ENCODE data around the gene SCEL.

The SCEL gene

DNA sequence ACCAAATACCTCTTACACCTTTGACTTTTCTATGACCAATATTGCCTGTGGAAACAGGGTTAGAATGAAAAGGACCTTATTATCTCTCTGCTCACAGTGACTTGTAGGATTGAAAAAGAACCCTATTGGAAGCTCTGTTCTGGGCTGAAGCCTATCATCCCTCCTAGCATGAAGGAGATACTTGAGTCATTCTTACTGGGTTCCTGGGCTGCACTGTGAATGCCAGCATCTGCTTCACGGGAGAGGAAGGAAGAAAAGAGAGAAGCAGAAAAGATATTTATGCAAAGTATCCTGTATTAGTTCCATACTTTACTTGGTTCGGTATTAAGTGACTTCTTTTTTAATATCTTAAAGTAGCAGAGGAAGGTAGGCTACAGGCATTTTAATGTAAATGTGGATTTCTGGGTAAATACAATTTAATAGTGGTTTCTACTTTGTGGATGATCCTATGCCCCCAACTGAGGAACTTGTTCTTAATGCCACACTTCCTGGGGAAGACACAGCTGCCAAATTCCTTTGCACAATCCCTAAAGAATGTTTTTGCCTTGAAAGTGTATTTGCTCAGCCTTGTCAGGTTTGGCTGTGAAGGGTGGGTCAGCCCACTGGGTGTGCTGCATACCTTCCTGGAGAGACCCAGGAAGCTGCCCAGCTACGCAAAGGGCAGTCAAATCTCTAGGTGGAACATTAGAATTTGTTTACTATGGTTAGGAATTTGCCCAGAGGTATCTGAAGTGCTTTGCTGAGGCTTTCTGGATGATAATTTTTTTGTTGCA is 13.7 kb upstream of the SCEL start:
- no peak for DNase-seq (ENCODE audit: low read depth in 2 of 2)

- no peak for DNase-seq (ENCODE audit: low read depth in 2 of 2)
Measured at GRCh38 chr13:77522444-77522843, 13.1 kb upstream of the SCEL start.

DNA sequence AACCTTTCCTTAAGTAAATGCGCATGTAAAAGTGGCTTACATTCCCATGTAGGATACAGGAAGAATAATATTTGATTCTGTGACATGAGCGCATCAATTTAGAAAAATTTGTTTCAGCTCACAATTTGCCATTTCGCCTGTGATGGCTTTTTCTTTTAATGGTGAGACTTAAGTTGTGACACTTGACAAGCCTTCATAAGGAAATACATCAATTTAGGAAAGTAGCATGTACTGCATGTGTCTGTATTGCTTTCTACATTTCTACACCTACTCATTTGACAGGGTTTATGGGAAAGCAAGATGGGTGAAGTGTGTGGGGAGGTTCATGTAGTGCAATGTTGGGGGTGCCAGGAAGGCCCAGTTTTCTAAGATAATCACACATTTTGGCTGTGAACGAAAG is 12.1 kb upstream of the SCEL start:
- no peak for DNase-seq (ENCODE audit: low read depth in 2 of 2)

- DNase-seq (ENCODE audit: low read depth in 2 of 2): no peak
Measured at GRCh38 chr13:77523834-77524728, 11.4 kb upstream of the SCEL start.

DNA sequence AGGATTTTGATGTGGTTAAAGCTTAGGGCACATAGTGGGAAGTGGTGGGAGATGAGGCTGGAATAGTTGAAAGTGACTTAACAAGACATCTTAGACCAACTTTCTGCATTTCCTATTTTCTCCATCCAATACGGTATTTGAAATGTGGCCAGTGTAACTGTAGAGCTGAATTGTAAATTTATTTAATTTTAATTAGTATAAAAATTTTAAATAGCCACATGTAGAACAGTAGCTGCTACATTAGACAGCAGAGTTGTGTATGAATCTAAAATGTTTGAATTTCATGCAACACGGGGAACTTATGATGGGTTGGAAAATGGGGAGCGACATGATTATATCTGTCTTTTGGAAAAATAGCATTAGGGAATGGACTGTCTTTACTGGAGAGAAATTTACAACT is 7.1 kb upstream of the SCEL start:
- DNase-seq (ENCODE audit: low read depth in 2 of 2): no peak

GRCh38 chr13:77528834-77529500 is 6.5 kb upstream of the SCEL start:
- no peak for DNase-seq (ENCODE audit: low read depth in 2 of 2)

GRCh38 chr13:77529501-77529840 is 6.0 kb upstream of the SCEL start:
- DNase-seq (ENCODE audit: low read depth in 2 of 2): no peak

GRCh38 chr13:77530875-77531274 is 4.6 kb upstream of the SCEL start:
- DNase-seq (ENCODE audit: low read depth in 2 of 2): no peak

- no peak for DNase-seq (ENCODE audit: low read depth in 2 of 2)
Measured at GRCh38 chr13:77532983-77533382, 2.5 kb upstream of the SCEL start.

DNA sequence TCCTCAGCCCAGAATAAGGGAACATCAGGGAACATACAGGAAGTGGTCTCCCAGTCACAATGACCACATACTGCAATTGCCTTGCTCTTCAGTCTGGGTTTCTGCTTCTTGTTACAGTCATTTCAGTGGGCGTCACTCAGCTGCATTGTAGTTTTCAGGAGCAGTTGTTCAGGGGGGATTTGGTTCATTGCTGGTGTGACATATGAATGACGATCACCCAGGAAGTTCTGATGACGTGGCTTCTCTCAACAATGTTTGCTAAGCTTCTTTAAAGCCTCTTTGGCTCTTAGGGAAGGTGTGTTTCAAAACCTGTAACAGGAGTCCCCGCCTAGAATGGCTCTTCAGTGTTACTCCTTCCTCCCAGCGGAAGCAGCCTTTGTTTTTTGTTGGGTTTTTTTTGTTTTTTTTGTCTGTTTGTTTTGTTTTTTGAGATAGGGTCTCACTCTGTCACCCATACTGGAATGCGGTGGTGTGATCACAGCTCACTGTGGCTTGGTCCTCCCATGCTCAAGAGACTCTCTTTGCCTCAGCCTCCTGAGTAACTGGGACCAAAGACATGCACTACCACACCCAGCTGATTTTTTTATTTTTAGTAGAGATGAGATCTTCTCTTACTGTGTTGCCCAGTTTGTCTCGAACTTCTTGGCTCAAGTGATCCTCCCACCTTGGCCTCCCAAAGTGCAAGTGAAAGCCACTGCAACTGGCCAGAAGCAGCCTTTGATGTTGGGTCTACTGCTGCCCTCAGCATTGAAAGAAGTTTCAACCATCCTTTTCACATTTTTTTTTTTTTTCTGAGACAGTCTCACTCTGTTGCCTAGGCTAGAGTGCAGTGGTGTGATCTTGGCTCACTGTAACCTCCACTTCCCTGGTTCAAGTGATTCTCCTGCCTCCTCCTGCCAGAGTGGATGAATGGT is 1.4 kb upstream of the SCEL start:
- DNase-seq (ENCODE audit: low read depth in 2 of 2): no peak

DNA sequence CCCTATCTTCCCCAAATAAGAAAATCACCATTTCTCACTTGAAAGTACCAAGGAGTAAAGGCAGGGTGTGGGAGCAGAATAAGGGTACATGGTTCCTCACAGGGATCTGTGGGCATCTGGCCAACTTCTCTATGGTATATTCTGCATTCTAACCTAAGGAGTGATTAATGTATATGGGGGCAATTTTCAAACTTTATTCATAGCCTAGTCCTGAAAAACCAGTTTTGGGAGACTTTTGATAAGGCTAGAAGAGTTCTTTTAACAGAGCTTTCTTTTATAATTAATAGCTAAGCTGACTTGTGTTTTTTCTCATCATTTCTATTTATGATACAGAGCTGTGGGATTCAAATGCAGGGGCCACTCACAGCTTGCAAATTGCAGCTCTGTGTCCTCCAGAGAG is 852 bp downstream of the SCEL start:
- no peak for DNase-seq (ENCODE audit: low read depth in 2 of 2)

- DNase-seq (ENCODE audit: low read depth in 2 of 2): no peak
Measured at GRCh38 chr13:77537289-77537919, 1.9 kb downstream of the SCEL start.

DNA sequence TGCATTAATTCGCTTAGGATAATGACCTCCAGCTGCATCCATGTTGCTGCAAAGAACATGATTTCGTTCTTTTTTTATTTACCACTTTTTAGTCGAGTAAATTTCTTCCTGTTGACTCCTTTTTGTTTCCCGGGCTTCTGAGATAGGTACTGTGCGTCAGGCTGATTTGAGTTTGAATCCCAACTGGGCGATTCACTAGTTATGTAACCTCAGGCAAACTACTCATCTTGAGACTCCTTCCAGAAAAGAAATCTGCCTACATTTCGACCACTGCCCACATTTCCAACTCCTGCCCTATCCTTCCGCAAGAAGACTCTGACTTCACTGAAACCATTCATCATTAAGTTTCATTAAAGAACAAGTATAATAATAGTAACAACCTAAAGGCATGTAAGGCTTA is 8.2 kb downstream of the SCEL start:
- DNase-seq (ENCODE audit: low read depth in 2 of 2): no peak

GRCh38 chr13:77544355-77544754 is 8.8 kb downstream of the SCEL start:
- no peak for DNase-seq (ENCODE audit: low read depth in 2 of 2)

- DNase-seq (ENCODE audit: low read depth in 2 of 2): no peak
Measured at GRCh38 chr13:77544758-77545338, 9.3 kb downstream of the SCEL start.

DNA sequence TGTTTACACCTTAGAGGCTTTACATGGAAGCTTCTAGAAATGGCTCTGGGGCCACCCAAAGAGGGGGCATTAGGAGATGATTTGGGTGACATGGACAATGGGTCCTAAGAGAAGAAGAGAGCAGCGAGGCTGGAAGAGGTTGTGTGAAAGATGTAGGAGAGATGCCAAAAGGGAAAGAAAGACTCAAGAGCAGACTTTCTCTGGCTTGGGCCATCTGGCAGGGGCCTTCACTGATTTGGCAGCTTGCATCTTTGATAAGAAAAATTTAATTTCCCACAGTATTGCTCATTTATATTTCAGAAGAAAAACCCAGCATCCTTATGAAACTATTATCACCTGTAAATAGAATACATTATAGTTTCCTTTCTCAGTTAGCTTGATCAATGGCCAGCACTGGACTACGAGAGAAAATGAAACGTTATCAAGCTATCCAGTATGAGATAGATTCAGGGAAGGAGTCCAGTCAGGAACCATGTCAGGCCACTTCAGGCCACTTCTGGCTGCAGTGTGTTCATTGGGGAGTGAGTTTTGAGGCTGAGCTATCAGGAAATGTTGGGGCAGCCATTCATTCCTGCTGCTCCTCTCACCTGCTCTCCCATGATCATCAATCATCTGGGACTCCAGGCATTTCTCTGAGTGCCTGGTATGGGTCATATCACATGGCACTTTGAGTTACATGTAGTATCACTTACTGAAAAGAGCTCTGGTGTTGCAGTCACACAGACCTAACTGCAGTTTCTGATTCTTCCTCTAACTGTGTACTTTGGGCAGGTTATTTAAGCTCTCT is 10.3 kb downstream of the SCEL start:
- no peak for DNase-seq (ENCODE audit: low read depth in 2 of 2)

GRCh38 chr13:77548095-77548494 is 12.6 kb downstream of the SCEL start:
- no peak for DNase-seq (ENCODE audit: low read depth in 2 of 2)

DNA sequence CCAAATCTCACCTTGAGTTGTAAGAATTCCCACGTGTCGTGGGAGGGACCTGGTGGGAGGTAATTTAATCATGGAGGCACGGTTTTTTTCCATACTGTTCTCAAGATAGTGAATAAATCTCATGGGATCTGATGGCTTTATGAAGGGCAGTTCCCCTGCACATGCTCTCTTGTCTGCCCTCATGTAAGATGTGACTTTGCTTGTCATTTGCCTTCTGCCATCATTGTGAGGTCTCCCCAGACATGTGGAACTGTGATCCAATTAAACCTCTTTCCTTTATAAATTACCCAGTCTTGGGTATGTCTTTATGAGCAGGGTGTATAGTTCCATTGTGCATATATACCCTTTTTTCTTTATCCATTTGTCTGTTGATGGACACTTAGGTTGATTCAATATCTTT is 13.1 kb downstream of the SCEL start:
- DNase-seq (ENCODE audit: low read depth in 2 of 2): no peak

GRCh38 chr13:77554069-77554468 is 18.6 kb downstream of the SCEL start:
- no peak for DNase-seq (ENCODE audit: low read depth in 2 of 2)

- DNase-seq (ENCODE audit: low read depth in 2 of 2): no peak
Measured at GRCh38 chr13:77555246-77555645, 19.7 kb downstream of the SCEL start.
